ENCODE results near the gene IQCM.

IQCM gene

DNA sequence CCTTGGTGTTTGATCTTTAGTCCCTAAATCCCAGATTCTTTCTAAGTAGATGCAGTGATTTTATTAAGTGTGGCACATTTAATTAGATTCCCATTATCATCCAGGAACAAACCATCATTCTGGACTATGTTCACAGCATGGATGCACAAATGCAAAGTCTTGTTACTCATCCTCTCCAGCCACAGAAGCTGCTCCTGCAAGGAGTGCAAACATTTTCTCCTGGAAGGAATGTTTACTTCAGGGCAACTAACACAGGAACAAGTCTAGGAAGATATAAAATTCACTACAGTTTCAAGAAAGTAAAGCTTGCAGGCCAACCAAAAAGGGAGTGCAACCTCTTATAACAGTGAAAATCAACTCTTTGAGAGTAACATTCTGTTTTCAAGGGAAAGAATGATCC is 106.0 kb downstream of the IQCM start:
- no peak for DNase-seq (ENCODE audit: low spot score)

- DNase-seq (ENCODE audit: low spot score) = peak; percentile 40
Measured at GRCh38 chr4:149708513-149709130, 107.0 kb downstream of the IQCM start.

- DNase-seq (ENCODE audit: low spot score) = no peak
Measured at GRCh38 chr4:149707862-149708261, 107.8 kb downstream of the IQCM start.

DNA sequence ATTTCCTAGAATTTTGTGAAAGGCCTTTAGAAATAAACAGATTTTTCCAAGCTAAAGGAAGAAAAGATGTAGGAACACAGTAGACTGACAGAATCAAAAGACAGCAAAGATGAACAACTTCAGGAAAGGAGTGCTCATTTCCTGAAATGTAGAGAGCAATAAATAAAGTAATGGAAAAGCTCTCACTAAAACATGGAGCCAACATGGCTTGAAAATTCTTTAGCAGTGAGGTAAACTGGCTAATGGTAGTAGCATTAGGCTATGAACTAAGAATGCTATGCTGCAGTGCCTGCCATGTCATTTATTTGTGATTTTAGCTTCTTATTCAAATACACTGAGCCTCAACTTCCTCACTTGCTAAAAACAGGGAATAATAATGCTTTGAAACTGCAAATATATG is 108.7 kb downstream of the IQCM start:
- DNase-seq (ENCODE audit: low spot score) = peak; percentile 36

- DNase-seq (ENCODE audit: low spot score) = no peak
Measured at GRCh38 chr4:149702414-149703293, 113.0 kb downstream of the IQCM start.

DNA sequence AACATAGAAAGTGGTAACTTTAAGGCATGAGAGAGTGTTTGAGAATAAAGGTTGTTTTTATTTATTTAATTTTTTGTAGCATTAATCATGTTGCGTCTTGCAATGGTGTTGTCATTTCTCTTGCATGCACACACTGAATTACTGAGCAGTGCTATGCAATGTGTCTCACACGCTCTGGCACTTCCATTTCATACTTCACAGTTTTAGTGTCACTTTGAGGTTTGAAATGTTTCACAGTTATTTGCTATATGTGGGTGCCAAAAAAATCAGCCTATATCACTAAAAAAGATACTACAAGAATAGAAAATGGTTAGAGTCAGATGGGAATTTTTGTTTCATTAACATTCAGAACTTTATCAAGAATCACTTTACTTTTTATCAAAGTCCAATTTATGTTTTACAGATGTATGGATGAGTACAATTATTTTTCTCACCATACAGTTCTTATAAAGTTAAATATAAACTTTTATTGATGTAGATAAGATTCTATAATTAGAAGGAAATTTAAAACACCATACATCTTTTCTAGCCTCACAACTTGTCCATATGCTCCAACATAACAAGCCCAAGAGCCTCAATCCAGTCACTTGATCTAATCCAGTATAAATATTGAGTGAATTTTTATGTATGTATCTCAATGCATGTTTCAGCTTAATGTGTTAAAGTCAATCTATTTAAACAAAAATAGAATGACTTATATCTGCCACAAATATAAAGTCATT is 114.0 kb downstream of the IQCM start:
- no peak for DNase-seq (ENCODE audit: low spot score)

DNA sequence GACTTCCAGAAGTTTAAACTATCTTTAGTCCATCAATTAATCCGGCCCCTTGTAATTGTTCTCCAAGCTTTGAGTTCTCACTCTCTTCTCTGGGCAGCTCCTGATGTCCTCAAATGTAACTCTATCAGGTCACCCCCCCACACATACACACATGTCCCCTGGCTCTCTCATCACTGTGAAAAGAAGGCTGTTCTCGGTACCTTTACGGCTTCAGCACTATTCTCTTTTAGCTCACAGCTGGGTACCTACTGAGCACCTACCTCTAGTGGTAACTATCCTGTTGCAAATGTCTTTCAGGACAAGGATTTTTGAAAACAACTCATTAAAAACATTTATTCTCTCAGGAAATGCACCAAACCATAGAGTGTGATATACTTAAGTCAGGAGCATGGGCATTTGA is 115.4 kb downstream of the IQCM start:
- no peak for DNase-seq (ENCODE audit: low spot score)

GRCh38 chr4:149699642-149700041 is 116.0 kb downstream of the IQCM start:
- no peak for DNase-seq (ENCODE audit: low spot score)

DNA sequence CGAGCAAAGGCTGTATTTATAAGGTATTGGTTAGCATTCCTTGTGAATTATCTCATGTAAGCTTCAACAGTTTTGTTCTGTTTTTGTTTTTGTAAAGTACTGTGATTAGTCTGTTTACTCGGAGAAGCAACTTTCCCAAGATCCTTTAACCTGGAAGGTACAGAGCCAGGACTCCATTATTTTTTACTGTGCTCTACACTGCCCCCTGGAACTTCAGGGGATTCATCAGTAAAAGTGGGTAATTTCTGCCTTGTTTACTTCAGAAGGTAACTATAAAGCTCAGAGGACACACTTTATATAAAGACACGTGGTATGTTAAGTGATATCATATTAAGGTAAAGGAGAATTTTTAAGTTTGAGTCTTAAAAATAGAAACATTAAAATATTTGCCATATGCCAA is 124.9 kb downstream of the IQCM start:
- no peak for DNase-seq (ENCODE audit: low spot score)

DNA sequence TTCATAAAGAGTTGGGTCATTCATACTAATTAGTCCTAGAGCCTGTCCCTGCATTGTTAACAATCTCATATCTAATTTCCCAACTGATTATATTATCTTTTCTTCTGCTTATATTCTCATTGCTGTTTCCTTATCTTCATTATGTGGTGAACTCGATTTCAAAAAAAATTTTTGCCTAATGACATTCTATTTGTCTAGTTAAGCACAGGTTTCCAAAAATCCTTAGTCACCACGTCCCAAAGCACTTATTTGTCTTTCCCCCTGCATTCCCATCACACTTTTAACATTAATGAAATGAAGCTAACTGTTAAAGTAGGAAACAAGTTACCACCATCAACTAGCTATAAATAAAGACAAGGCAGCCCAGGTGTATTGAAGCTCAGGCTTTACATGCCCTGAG is 131.1 kb downstream of the IQCM start:
- DNase-seq (ENCODE audit: low spot score) = no peak

DNA sequence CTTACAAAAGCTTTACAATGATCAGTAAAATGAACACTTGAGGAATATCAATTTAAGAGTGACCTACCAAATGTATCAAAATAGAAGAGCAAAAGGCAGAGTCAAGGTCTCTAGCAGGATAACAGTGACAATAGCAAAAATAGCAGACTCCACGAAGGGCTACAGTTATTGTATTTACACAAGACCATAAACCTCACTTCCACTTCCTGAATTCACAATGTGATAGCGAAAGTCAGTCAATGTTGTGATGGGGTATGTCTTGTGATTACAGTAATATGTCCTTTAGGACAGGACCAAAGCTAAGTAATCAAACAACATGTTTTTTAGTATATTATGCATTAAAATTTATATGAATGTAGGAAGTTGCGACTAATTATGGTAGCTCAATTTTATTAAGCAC is 139.6 kb downstream of the IQCM start:
- no peak for DNase-seq (ENCODE audit: low spot score)

- DNase-seq (ENCODE audit: low spot score) = no peak
Measured at GRCh38 chr4:149645790-149646189, 169.9 kb downstream of the IQCM start.

- peak; percentile 7 for DNase-seq (ENCODE audit: low spot score)
Measured at GRCh38 chr4:149638073-149638472, 177.6 kb downstream of the IQCM start.

DNA sequence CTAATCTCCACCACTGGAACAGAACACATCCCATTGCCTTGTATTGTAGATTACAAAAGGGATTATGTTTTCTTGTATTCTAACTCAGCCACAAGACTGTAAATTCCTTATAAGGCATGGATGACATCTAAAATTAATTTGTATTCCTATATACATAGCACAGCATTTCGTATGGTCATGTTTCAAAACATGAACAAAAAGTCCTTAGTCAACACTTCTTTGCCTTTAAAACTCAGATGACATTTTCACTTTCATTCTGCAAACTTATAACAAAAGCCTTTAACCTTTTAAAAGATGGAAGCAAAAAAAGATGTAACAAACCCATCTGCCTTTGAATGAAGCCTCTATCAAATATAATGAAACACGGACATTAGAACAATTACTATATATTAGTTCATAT is 181.3 kb downstream of the IQCM start:
- DNase-seq (ENCODE audit: low spot score) = no peak

DNA sequence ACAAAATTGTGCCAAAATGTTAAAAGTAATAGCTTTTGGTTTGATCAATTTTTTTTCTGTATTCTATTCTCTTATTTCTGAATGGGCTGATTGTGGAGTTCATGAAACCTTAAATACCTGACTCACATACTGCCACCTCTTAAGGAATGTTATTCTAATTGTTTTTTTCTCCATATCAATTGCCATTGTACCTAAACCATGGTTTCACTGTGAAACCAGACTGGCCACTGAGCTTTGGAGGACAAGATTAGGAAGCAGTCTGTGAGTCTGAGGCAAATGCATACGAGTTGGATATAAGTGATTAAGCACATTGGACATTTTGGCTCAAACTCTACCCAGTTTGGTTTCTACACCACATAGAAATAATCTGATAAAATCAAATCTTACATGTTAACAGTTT is 184.0 kb downstream of the IQCM start:
- DNase-seq (ENCODE audit: low spot score) = no peak

DNA sequence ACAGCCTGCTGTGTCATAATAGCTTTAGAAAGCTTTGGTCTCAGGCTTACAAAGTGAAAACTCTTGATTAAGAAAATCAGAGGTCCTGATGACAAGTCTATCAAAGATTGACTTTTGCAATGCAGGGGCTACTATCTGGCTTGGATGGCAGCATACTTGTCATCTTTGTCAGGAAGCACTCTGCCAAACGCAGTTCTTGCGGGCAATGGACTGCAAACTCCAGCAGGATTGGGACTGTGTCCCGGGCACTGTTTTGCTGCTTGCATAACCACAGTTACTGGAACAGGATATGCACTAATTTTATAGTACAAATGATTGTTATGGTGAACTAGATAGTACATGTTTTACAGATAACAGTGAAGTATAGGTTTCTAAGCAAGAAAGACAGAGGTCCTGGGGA is 185.6 kb downstream of the IQCM start:
- DNase-seq (ENCODE audit: low spot score) = no peak

DNA sequence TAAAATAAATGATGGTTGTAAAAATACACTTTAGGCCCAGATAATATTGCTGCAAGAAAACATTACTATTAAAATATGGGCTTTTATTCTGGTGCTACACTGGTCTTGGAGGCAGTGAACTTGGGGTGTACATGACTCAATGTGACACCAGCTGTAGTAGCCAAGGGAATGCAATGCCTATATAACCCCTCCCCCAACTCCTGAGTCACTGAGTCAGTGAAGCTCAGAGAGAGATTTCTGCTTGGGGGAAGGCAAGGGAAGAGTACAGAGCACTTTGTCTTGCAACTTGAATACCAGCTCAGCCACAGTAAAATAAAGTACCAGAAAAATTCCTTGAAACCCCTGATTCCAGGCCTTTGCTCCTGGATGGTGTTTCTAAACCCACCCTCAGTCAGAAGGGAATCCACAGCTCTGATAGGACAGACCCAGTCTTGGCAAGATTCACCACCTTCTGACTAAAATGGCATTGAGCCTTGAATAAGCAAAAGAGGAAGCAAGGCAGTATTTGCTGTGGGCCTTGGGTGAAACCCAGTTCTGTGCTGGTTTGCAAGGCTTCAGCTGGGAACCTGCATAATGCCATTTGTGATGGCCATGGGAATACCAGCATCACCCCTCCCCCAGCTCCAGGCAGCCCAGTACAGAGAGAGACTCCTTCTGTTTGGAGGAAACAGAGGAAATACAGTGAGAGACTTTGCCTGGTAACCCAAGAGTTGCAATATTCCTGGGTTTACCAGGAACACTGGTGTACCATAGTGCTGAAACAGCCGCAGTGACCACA is 209.9 kb downstream of the IQCM start:
- no peak for DNase-seq (ENCODE audit: low spot score)

DNA sequence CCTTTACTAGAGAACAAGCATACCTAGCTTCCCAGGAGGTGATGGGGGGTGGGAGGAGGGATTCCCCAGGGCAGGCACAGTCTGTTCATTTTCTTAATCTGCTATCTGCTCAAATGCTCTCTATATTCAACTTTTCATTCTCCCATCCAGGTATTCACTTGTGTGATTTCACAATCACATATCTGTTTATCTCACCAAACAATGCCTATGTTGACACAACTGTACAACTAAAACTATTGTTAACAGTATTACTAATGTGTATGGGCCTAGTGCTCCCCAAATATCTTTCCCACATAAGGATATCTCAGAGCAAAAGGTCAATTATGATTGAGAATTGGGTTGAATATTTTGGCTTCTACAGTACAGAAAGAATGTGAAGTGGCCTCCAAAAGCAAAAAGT is 210.8 kb downstream of the IQCM start:
- no peak for DNase-seq (ENCODE audit: low spot score)

DNA sequence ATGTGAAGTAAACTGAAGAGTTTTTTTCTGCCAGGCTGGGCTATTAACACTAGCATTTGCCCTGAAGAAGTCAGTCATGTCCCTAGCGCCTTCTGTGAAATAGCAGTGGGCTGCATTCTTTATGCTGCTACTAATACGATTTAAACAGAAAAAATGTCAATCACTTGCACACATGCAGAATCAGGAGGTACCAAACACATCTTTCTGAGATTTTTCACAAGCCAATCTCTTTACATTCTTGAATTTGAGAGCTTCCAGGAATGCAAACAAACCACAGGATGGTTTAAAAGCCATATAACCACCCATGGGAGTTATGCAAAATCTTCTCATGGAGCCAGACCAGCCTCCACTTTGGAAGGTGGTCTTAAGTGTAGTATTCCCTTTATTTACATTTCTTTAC is 220.1 kb downstream of the IQCM start:
- DNase-seq (ENCODE audit: low spot score) = no peak

- DNase-seq (ENCODE audit: low spot score) = no peak
Measured at GRCh38 chr4:149589826-149590225, 225.8 kb downstream of the IQCM start.

DNA sequence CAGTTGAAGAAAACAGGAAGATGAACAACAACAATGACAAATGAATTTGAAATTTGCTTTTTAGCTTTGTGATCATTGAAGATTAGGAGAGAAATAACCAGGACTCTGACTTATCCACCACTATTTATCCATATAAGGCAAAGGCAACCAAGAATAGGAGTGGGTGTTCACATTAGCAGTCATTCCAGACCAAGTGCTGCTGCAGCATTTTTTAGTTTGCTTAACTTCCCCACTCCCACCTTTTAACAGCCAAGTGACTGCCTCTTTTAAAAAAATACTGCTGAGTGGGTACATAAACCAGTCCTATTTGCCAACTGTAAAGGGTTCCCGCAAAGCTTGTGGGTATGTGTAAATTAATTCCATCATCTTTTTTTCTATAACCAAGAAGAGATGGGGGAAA is 230.9 kb downstream of the IQCM start:
- no peak for DNase-seq (ENCODE audit: low spot score)

DNA sequence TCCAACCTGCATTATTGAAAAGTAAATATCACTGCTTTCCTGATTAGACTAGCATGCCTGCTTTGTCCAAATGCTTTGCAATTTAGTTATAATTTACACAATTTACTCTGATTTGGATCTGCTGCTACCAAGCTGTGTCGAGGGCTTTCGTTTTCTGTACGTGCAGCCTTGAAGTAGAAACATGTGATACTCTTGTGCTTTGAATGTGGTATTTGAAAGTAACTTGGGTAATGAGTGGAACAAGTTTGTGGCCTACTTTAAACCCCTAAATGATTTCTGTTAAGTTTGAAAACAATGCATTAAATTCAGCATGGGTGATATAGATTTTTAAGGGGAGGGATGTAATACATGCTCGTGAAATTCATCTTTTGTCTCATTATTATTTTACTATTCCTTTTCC is 240.7 kb downstream of the IQCM start:
- DNase-seq (ENCODE audit: low spot score) = peak; percentile 10

Measured in AG08395 (cell line).